HG03135 (cell line): ENCODE measurements around the gene EYA3.
A peak's percentile ranks its signal among the peaks of the same experiment; 100 is the strongest.

Experiments
- ATAC-seq: cut with Tn5 transposase; IDR thresholded peaks from one replicate; pipeline ENCODE4 v1.9.1; 2021; ENCODE audit warnings: mild to moderate bottlenecking, moderate library complexity; ENCODE audit not compliant: unreplicated experiment

Gene EYA3, protein sequence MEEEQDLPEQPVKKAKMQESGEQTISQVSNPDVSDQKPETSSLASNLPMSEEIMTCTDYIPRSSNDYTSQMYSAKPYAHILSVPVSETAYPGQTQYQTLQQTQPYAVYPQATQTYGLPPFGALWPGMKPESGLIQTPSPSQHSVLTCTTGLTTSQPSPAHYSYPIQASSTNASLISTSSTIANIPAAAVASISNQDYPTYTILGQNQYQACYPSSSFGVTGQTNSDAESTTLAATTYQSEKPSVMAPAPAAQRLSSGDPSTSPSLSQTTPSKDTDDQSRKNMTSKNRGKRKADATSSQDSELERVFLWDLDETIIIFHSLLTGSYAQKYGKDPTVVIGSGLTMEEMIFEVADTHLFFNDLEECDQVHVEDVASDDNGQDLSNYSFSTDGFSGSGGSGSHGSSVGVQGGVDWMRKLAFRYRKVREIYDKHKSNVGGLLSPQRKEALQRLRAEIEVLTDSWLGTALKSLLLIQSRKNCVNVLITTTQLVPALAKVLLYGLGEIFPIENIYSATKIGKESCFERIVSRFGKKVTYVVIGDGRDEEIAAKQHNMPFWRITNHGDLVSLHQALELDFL

DNA sequence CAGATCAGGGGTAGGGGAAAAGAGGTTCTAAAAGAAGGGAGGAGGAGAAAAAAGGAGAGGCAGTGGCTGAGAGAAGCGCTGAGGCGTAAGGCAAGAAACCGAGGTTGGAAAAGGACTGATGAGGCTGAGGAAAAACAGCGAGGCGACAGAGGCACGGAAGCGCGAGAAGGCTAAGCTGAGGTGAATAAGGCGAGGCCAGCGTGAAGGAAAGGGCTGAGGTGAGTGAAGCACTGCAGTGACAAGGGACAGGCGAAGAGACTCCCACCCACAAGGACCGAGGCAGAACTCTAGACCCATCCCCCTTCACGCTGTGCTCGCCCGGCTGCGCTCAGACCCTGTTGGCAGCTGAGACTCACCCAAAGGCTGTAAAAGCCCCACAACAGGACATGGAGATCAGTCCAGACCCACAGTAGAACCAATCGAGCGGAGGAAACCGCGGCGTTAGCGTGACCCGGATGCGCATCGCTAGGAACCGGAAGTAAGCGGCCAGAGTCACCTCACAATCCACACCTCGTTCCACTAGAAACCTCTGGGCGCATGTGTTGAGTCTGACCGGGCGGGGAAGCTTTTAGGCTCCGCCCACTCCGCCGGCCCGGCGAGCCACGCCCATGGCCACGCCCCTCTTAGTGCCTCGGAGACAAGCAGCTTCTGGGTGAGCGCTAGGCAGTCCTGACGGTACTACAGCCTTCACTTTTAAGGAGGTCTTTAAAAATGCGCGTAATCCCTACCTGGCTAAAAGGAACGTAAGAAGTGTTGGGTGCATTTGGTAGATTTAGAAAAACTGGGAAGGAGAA lies at the start of gene EYA3:
Gene EYA3, minus strand, starts transcription at position 443 of the 794 bp plus-strand sequence. CDS start 30,584 bp downstream, outside the sequence.
- ATAC-seq = peak; percentile 79

DNA sequence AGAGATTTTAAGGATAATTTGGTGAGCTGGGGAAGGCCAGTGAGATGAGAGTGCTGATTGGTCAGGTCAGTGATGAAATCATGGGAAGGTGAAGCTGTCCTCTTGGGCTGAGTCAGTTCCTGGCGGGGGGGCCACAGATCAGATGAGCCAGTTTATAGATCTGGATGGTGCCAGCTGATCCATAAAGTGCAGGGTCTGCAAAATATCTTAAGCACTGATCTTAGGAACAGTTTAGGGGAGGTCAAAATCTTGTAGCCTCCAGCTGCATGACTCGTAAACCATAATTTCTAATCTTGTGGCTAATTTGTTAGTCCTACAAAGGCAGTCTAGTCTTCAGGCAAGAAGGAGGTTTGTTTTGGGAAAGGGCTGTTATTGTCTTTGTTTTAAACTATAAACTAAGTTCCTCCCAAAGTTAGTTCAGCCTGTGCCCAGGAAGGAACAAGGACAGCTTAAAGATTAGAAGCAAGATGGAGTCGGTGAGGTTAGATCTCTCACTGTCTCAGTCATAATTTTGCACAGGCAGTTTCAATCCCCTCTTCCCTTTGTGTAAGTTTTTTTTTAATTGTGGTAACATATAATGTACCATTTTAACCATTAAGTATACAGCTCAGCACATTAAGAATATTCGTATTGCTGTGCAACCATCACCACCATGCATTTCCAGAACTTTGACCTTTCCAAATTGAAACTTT lies 48.7 kb upstream of the EYA3 start:
- ATAC-seq = no peak

DNA sequence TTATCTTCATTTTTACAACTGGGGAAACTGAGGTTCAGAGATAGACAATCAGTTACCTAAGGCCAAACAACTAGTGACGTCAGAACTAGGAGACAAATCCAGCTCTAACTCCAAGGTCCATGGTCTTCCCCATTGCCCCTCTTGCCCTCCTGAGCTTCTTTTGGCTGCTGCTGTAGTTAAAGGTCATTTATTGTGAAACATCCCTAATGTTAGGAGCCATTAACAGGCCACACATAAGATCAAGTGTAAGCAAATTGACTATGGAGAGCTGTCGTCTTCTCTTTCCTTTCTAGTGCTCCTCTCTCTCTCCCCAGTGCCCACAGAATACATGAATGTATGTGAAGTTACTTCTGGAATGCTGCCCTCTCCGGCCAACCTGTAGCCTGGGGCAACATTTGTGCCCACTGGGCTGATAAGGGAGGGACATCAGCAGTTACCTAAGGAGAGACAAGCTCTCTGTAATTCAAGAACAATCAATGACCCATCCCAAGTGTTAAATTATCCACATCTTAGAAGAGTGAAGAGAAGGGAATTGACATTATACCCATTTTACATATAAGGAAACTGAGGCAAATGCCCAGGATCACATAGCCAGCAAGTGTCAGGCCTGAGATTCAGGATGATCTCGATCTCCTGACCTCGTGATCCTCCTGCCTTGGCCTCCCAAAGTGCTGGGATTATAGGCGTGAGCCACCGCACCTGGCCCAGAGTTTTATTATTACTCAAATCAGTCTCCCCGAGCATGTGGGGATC lies 47.9 kb upstream of the EYA3 start:
- ATAC-seq = no peak

DNA sequence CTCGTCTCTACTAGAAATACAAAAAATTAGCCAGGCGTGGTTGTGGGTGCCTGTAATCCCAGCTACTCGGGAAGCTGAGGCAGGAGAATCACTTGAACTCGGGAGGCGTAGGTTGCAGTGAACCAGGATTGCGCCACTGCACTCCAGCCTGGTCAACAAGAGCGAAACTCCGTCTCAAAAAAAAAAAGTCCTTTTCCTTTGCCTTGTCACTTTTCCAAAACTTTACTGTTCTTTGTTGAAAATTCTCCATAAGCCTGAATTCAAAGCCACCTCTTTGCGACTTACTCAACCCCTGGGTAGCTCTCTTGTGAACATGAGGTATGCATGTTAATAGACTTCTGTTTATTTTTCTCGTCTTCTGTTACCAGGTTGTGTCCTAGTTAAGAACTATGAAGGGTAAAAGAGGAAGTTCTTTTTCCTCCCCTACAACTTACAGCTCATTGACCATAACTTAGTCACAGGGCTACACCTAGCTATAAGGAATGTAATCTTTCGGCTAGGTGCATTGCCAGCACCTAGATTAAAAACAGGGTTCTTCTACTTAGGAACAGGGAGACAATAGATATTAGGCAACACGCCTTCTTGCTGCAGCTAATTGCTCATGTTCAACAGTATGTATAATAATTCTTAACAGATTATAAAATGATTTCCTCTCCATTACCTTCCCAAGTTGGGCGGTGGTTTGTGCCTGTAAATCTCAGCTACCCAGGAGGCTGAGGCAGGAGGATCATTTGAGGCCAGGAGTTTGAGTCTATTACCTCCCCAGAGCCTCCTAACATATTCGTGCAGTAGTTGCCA lies 47.2 kb upstream of the EYA3 start:
- ATAC-seq = no peak

DNA sequence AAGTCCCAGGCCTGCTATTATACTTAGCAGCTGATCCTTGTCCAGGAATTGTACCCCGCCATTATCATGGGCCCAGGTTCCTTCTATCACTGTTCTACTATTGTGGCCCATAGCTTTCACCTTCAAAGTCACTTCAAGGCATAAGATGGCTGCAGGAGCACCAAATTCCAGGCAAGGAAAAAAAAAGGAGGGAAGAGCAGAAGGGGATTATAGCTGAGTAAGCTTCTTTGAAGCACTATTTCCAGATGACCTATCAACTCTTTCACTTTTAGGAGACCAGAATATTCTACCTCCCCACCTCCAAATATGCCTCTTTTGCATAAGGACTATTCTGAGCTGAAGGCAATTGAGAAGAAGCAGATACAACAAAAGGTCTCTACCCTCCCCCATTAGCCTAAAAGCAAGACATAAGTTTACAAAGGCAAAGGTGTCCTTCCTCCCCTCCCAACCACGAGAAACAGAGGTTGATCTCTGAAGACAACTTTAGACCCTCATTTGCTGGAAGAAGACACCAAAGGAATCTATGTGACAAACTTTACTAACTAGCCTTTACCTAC lies 46.3 kb upstream of the EYA3 start:
- no peak for ATAC-seq

DNA sequence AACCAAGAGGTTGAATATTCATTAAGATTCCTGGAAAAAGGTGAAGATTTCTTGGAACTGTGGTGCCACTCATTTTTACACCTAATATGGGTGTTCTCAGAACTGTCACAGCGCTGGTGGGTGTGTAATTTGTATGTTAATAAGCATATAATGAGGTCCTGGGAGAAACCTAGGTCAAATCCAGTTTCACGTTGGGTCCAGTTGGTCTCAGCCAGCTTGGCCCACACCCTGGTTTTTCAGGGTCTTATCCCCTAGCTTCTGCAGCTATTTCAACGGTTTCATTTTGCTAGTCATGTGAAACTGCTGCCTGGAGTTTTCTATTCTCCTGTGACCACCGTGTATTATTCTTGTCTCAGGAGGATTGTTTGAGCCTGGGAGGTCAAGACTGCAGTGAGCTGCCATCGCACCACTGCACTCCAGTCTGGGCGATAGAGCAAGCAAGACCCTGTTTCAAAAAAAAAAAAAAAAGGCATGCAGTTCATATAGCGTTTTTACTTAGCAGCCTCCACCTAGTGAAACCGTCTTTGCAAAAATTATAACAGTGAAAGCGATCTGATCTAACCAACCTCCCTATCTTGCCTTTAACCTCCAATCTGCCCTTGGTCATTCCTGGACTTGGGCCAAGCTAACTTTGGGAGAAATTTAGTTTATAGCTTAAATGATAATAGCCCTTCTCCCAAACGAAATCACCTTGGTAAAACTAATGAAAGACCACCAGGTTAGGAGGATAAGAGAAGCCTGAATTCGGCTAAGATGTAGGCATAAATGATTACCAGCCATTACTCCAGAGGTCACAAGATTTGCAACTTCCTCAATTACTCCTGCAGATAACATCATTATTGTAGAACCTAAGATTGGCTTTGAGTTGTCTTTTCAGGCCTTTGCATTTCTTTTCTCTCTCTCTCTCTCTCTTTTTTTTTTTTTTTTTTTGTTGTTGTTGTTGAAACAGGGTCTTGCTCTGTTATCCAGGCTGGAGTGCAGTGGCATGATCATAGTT lies 44.1 kb upstream of the EYA3 start:
- ATAC-seq = no peak

DNA sequence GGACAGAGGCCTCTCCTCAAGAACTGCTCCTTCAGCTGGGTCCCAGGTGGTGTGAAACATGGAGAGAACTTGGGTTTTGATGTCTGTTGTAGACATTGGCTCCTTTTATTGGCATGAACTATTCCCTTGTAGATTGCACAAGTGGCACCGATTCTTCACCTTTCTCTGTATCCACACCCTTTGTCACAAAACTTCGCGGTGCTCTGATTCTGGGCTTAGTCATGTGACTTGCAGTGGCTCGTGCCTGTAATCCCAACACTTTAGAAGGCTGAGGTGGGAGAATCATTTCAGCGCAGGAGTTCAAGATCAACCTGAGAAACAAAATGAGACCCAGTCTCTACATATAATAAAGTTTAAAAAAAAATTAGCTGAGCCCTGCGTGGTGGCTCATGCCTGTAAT lies 42.5 kb upstream of the EYA3 start:
- ATAC-seq = no peak

DNA sequence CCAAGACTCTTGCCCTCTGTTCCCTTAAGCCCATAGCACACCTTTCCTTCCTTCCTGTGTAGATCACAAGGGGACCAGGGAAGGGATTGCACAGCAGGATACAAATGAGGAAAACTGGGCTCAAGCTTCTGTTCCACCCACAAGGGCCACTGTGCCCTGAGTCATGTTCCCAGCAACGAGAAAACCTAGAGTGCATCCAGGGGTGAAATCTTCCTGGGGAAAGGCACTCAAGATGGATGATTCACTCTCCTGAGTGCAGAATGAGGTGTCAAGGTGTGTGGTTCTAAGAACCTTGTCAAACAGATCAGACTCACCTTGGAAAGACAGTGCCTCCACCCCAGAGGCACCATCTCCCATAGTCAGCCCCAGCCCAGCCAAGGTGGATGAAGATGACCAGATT lies 40.7 kb upstream of the EYA3 start:
- no peak for ATAC-seq

DNA sequence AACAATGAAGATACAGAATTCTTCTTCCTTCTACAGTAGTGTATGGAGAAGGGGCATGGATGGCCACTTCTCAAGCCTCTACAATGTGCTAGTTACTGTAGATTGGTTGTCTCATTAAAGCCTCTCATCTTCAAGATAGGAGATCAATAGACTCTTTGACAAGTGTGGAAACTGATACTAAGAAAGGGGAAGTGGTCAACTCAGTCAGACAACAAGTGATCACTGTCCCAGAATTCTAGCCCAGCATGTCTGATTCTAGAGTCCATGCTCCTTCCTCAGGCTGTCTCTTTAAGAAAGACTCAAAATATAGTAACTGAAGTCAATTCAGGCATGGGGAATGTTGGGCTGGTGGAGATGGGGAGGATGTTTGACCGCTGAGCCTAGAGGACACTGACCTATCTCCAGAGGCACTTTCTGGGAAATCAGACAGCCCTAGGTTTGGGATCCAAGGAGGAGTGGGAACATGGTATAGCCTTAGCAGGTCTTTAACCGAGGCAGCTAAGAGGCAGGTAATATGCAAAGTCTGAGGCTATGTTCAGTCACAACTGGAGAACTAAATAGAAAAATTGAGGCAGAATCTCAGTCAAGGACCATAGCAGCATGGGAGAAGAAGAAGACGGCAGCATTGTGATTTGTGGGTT lies 39.3 kb upstream of the EYA3 start:
- ATAC-seq = peak; percentile 58

DNA sequence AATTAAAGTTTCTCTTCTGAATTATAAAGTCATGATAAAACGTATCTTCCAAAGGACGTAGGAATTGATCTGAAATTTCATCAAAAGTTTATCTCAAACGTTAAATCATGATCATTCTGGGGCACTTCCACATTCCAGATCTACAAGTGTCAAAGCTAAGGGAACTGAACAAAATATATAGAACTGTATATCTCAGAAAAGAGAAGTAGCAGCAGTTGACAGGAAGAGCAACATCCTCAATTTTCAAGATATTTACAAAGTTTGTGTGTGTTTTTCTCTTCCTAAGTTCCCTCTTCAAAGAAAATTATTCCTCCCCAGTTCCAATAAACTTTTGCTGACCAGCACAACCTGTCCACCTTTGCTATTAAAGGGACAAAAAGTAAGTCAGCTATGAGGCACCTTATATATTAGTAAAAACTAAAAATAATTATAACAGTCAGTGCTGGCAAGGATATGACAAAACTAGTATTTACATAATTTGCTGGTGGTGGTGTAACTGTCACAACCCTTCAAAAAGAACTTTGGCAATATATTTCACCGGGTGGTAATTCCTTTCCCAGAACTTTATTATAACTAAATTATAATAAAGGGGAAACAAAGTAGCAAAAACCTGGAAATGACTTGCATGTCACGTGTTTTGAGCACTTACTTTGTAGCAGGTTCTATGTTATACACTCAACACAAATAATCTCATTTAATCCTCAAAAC lies 38.5 kb upstream of the EYA3 start:
- no peak for ATAC-seq

DNA sequence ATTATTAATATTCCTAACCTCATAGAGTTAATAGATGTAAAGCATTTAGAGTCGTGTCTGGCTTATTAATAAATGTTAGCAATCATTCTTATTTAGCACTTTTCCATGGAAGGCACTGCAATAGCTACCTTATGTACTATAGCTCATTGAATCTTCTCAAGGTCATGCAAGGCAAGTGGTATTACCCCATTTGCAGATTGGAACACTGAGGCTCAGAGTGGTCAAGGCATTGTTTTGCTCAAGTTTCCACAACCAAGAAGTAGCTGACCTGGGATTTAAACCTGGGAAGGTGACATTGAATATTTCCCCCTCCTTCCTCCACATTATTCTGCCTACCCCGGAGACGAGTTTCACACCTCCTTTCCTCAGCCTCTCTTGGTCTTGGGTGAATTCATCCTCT lies 37.8 kb upstream of the EYA3 start:
- no peak for ATAC-seq

DNA sequence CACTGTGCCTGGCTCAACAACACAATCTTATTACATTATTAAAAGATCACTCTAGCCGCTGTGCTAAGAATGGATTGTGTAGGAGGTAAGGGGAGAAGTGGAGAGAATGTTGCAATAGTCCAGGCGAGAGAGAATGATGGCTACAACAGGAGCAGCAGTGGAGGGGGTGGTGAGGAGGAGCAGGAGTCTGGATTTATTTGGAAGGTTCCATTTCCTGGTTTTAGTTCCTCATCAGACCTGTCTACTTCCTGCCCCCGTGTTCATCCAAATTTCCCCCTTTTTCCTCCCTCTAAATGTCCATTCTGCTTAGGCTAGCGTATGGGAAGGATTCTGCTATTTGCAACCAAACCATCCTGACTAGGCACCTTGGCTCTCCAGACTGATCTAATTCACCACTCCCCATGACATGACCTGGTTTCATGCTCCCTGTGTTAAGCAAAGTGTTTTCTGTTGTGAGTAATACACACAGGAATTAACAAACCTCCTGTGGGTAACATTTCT lies 35.1 kb upstream of the EYA3 start:
- ATAC-seq = no peak

DNA sequence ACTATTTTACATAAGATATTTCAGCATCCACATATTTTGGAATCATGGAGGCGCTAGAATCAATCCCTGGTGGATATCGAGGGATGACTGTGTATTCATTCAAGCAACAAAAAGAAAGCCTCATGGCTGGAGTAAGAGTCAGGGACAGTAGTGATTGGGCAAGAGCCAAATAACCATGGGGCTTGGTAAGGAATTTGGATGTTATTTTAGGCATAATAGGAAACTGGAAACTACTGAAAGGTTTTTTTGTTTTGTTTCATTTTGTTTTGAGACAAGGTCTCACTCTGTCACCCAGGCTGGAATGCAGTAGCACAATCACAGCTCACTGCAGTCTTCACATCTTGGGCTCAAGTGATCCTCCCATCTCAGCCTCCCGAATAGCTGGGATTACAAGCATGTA lies 33.8 kb upstream of the EYA3 start:
- ATAC-seq = no peak

DNA sequence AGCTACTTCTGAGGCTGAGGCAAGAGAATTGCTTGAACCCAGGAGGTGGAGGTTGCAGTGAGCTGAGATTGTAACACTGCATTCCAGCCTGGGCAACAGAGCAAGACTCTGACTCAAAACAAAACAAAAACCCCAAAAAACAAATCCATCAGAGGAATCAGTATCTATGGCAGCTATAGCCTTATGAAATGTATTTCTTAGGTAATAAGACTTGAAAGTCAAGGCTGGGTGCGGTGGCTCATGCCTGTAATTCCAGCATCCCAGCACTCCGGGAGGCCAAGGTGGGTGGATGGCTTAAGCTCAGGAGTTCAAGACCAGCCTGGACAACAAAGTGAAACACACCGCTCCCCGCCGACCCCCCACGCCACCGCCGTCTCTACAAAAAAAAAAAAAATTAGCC lies 31.1 kb upstream of the EYA3 start:
- ATAC-seq = no peak

DNA sequence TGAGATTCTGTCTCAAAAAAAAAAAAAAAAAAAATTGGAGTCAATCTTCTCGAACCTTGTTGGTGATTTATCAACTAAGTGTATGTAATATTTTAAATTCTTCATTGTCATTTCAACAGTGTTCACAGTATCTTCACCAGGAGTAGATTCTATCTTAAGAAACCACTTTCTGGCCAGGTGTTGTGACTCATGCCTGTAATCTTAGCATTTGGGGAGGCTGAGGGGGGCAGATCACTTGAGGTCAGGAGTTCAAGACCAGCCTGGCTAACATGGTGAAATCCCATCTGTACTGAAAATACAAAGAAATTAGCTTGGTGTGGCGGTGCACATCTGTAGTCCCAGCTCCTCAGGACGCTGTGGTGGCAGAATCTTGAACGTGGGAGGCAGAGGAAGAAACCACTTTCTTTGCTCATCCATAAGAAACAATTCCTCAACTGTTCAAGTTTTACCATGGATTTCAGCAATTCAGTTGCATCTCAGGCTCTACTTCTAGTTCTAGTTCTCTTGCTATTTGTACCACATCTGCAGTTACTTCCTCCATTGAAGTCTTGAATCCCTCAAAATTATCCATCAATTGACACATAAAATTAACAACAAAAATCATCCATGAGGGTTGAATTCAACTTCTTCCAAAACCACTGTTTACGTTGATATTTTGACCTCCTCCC lies 30.4 kb upstream of the EYA3 start:
- no peak for ATAC-seq

DNA sequence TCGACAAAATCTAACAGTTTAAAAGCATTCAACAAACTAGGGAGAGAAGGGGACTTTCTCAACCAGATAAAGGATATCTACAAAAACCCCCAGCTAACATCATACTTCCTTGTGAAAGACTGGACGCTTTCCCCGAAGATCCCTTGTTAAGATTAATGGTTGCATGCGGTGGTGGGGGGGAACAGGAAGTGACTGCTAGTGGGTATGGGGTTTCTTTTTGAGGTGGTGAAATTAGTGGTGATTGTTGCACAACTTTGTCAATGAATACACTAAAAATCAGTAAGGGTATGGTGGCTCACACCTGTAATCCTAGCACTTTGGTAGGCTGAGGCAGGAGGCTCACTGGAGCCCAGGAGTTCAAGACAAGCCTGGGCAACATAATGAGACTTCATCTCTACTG lies 26.9 kb upstream of the EYA3 start:
- ATAC-seq = no peak
